Uterus (tissue), 4 donors: ENCODE results near the gene PTGER4. TPM values are rescaled to one million over a fixed set of nuclear protein-coding genes. Genes with fewer than 3 reads are reported as not detected.

Experiments
- DNase-seq, 2 donors: peaks; one replicate each; pipeline ENCODE4 v3.0.0-alpha.2; 2019 to 2020
- H3K27ac ChIP-seq, 2 donors: fragments of 200-600 bp; sonication (generic); 1 replicate in 1 of 2; 2 replicates in 1 of 2; pipeline ENCODE4 v1.5.1; 2016 to 2018
- H3K27me3 ChIP-seq, 2 donors: fragments of 200-600 bp; sonication (generic); one replicate each; pipeline ENCODE4 v1.5.1; 2018 to 2019; ENCODE audit warnings: control low read depth in 1 of 2
- H3K36me3 ChIP-seq, 2 donors: fragments of 200-600 bp; sonication (generic); one replicate each; pipeline ENCODE4 v1.5.1; 2019; ENCODE audit warnings: control low read depth in 1 of 2
- H3K4me1 ChIP-seq, 2 donors: fragments of 200-600 bp; sonication (generic); one replicate each; pipeline ENCODE4 v1.5.1; 2018 to 2019; ENCODE audit warnings: control low read depth in 1 of 2
- H3K4me3 ChIP-seq, 2 donors: fragments of 200-600 bp; sonication (generic); 1 replicate in 1 of 2; 2 replicates in 1 of 2; pipeline ENCODE4 v1.5.1; 2018 to 2019; ENCODE audit warnings: mild to moderate bottlenecking in 1 of 2
- H3K9me3 ChIP-seq, 2 donors: fragments of 200-600 bp; sonication (generic); one replicate each; pipeline ENCODE4 v1.5.1; 2019; ENCODE audit warnings: control low read depth in 1 of 2
- POLR2A ChIP-seq, 2 donors: fragments of 450-650 bp; IDR thresholded peaks; one replicate each; pipeline ENCODE4 v1.6.1; 2016; ENCODE audit warnings: antibody characterized with exemption in 2 of 2, mild to moderate bottlenecking in 1 of 2, moderate library complexity in 1 of 2
- intact Hi-C: fragments of 100-400 bp; cut with DNase I; formaldehyde crosslinking; loops from one replicate; pipeline ENCODE4 v1.15.1; 2023; ENCODE audit warnings: low total_unique reads
- total RNA-seq, 4 donors: library from RNA; depleted of rRNA in 3 of 4; stranded (reverse); fragments of >200 nt in 3 of 4; gene quantifications; one replicate each; pipeline versions ENCODE4 v1.1.0 to v1.2.4, GENCODE V29; 2014 to 2023
- TF ChIP-seq, protein P1 (sequence below), 4 experiments: fragments of 200-600 bp in 2 of 4; fragments of 450-650 bp in 2 of 4; sonication (generic) in 2 of 4; IDR thresholded peaks; one replicate each; pipeline ENCODE4 v1.5.1; 2016 to 2019; ENCODE audit warnings: antibody characterized with exemption in 4 of 4, mild to moderate bottlenecking in 2 of 4, moderate library complexity in 1 of 4
- donor health status: DM: yes; HTN: yes; CAD: no.

Gene PTGER4
- total RNA-seq, 4 donors from 2014 or later: 5.9 to 10.2 (median 8.0) TPM

GRCh38 chr5:40681363-40682153, 1.8 kb downstream of the PTGER4 start:
- peak in 1 of 2 donors; percentile 22 for DNase-seq
- intact Hi-C loops: loop anchor here (10.0 kb wide), 1 partner anchor 1087 kb away; no protein-coding TSS in a partner anchor
- Histone ChIP-seq H3K27ac (peak overlapping the region; percentile 83 to 85), H3K36me3 (no peaks in the 10 kb centered on the region), H3K27me3 (no peaks in the 10 kb centered on the region), H3K4me1 (no peaks in the 10 kb centered on the region), H3K9me3 (no peaks in the 10 kb centered on the region), H3K4me3 (peak overlapping the region; percentile 65 to 71)
- no peak for TF ChIP-seq POLR2A (IDR thresholded peaks at IDR 0.05)
- TF ChIP-seq, protein P1, sequence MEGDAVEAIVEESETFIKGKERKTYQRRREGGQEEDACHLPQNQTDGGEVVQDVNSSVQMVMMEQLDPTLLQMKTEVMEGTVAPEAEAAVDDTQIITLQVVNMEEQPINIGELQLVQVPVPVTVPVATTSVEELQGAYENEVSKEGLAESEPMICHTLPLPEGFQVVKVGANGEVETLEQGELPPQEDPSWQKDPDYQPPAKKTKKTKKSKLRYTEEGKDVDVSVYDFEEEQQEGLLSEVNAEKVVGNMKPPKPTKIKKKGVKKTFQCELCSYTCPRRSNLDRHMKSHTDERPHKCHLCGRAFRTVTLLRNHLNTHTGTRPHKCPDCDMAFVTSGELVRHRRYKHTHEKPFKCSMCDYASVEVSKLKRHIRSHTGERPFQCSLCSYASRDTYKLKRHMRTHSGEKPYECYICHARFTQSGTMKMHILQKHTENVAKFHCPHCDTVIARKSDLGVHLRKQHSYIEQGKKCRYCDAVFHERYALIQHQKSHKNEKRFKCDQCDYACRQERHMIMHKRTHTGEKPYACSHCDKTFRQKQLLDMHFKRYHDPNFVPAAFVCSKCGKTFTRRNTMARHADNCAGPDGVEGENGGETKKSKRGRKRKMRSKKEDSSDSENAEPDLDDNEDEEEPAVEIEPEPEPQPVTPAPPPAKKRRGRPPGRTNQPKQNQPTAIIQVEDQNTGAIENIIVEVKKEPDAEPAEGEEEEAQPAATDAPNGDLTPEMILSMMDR (IDR thresholded peaks at IDR 0.05): no peak

DNA sequence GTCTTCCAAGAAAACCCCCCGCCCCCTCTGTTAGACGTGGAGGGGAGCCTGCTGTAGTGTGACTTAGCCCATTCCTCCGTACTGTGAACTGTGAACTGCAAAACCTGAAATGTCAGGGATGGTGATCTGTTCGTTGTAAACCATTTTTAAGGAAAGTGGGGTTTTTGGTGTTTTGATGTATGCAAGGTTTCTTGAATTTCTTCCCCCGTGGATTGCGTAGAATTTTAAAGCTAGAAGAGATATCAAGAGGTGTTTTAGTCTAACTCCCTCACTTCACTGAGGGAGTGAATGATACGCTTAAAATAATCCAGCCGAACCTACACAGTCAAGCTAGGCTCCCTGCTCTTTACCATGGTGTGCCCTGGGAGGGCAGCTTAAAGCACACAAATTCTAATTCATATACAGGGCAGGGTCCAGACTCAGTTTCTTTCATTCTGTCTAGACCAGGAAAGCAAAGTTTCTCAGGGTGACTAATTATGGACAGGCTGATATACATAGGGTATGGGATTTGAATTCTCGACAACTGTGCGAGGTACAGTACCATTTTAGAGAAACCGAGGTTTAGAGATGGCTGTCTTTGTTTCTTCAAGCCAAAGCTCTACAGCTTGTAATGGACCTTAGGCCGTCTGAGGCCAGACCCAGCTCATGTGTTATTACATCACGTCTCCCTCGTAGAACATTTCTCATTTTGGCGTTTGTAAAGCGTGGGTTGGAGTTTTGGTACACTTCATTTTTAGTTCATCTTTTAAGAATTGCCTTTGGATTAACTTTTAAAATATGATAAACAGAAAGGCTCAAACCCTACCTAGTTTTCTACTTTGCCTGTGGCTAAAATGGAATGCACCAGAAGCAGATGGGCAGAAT, 2.7 kb downstream of the PTGER4 start:
- no peaks in the 10 kb centered on the region for H3K9me3 ChIP-seq
- H3K27me3 ChIP-seq: no peaks in the 10 kb centered on the region
- TF ChIP-seq, protein P1 (IDR thresholded peaks at IDR 0.05): no peak
- TF ChIP-seq POLR2A (IDR thresholded peaks at IDR 0.05): no peak
- peak overlapping the region in 1 of 2 donors; percentile 22 for H3K4me3 ChIP-seq
- intact Hi-C loops: loop anchor here (10.0 kb wide), 1 partner anchor 1088 kb away; no protein-coding TSS in a partner anchor
- H3K27ac ChIP-seq: peak overlapping the region; percentile 83 to 85
- H3K4me1 ChIP-seq: no peaks in the 10 kb centered on the region
- DNase-seq: no peak
- no peaks in the 10 kb centered on the region for H3K36me3 ChIP-seq

- Histone ChIP-seq H3K4me1 (no peaks in the 10 kb centered on the region), H3K4me3 (no peak overlapping the region), H3K27ac (peak overlapping the region in 1 of 2 donors; percentile 85), H3K9me3 (no peaks in the 10 kb centered on the region), H3K36me3 (no peaks in the 10 kb centered on the region), H3K27me3 (no peaks in the 10 kb centered on the region)
- no peak for DNase-seq
- intact Hi-C loops: loop anchor here (10.0 kb wide), 1 partner anchor 1089 kb away; no protein-coding TSS in a partner anchor
- TF ChIP-seq, protein P1 (IDR thresholded peaks at IDR 0.05): no peak
- no peak for TF ChIP-seq POLR2A (IDR thresholded peaks at IDR 0.05)
Measured at GRCh38 chr5:40683305-40683704, 3.6 kb downstream of the PTGER4 start.

DNA sequence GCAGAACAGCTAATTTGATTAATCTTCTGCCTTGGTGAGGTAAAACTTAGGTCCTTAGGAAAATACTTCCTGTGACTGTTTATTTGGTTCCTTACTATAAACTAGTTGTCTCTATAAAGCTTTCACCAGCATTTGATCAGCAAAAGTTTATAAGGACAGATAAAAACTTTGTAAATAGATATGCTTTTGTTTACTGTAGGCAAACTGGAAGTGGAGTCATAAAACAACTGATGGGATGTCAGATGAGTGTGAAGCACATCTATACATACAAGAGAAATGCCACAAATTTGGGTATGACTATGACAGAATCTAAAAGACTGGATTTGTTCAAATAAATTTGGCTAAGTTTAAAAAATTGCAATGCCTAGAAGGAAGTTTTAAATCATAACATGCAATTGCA, 5.5 kb downstream of the PTGER4 start:
- intact Hi-C loops: loop anchor here (10.0 kb wide), 1 partner anchor 1090 kb away; no protein-coding TSS in a partner anchor
- Histone ChIP-seq H3K27me3 (no peaks in the 10 kb centered on the region), H3K4me3 (no peak overlapping the region), H3K9me3 (no peaks in the 10 kb centered on the region), H3K36me3 (no peaks in the 10 kb centered on the region), H3K4me1 (no peaks in the 10 kb centered on the region), H3K27ac (peak overlapping the region in 1 of 2 donors; percentile 55)
- DNase-seq: no peak
- TF ChIP-seq, protein P1 (IDR thresholded peaks at IDR 0.05): no peak
- TF ChIP-seq POLR2A (IDR thresholded peaks at IDR 0.05): no peak
